ENCODE results near the gene NUDT8. TPM values are rescaled to one million over a fixed set of nuclear protein-coding genes. Genes with fewer than 3 reads are reported as not detected.

NUDT8 gene
- total RNA-seq, 3 donors from 2014 or later, result 9.7 to 15.1 (median 12.0) TPM

DNA sequence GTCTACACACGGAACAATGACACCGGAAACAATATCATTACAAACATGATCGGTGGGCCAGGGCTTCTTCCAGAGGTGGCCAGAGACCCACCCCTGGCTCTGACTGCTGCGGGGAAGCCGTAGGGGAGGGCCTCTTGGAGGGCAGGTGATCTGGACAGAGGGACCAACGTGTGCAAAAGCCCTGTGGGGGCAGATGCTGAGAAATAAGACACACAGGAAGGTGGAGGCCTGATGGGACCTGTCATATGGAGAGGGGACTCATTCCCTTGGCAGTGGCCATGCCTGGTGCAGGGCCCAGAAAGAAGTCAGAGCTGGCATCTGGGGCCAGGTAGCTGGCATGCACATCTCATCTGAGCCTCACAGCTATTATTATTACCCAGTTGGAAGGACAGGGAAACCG is 43.6 kb upstream of the NUDT8 start:
- H3K27ac ChIP-seq, result no peak overlapping the region
- no peak for DNase-seq (ENCODE audit: low spot score in 2 of 2)
- no peaks in the 10 kb centered on the region for H3K36me3 ChIP-seq
- H3K4me1 ChIP-seq, result peaks cover 0 to 4% of the 10 kb centered on the region in 2 donors
- H3K4me3 ChIP-seq, result peak overlapping the region in 2 of 3 donors; percentile 30 to 55
- H3K9me3 ChIP-seq, result no peaks in the 10 kb centered on the region
- no peak for TF ChIP-seq POLR2AphosphoS5 (IDR thresholded peaks at IDR 0.05)
- TF ChIP-seq, protein P1, sequence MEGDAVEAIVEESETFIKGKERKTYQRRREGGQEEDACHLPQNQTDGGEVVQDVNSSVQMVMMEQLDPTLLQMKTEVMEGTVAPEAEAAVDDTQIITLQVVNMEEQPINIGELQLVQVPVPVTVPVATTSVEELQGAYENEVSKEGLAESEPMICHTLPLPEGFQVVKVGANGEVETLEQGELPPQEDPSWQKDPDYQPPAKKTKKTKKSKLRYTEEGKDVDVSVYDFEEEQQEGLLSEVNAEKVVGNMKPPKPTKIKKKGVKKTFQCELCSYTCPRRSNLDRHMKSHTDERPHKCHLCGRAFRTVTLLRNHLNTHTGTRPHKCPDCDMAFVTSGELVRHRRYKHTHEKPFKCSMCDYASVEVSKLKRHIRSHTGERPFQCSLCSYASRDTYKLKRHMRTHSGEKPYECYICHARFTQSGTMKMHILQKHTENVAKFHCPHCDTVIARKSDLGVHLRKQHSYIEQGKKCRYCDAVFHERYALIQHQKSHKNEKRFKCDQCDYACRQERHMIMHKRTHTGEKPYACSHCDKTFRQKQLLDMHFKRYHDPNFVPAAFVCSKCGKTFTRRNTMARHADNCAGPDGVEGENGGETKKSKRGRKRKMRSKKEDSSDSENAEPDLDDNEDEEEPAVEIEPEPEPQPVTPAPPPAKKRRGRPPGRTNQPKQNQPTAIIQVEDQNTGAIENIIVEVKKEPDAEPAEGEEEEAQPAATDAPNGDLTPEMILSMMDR (IDR thresholded peaks at IDR 0.05), result no peak
- no peak for TF ChIP-seq POLR2A (IDR thresholded peaks at IDR 0.05)
- intact Hi-C loops (cut with DNase I; ENCODE audit: low total_unique reads), result no loop called here
- H3K27me3 ChIP-seq, result peaks cover 0 to 5% of the 10 kb centered on the region in 2 donors

DNA sequence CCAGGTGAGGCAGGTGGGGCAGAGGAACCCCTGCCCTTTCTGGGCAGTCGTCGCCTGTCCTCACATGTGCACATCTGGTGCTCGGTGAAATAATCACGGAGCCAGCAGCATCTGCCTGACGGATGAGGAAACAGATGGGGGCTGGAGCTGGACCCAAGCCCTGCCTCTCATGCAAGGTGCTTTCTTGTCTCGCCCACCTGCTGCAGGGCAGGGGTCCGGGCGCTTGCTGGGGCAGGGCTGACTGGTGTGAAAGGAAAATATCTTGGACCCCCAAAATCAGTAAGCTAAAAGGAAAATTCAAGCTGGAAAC is 41.4 kb upstream of the NUDT8 start:
- H3K27me3 ChIP-seq, result peaks cover 0 to 5% of the 10 kb centered on the region in 2 donors
- H3K36me3 ChIP-seq, result no peaks in the 10 kb centered on the region
- H3K27ac ChIP-seq, result no peak overlapping the region
- no peak for DNase-seq (ENCODE audit: low spot score in 2 of 2)
- no peak overlapping the region for H3K4me3 ChIP-seq
- intact Hi-C loops (cut with DNase I; ENCODE audit: low total_unique reads), result no loop called here
- no peaks in the 10 kb centered on the region for H3K9me3 ChIP-seq
- TF ChIP-seq, protein P1 (IDR thresholded peaks at IDR 0.05), result no peak
- TF ChIP-seq POLR2AphosphoS5 (IDR thresholded peaks at IDR 0.05), result no peak
- TF ChIP-seq POLR2A (IDR thresholded peaks at IDR 0.05), result no peak
- H3K4me1 ChIP-seq, result peaks cover 0 to 4% of the 10 kb centered on the region in 2 donors

DNA sequence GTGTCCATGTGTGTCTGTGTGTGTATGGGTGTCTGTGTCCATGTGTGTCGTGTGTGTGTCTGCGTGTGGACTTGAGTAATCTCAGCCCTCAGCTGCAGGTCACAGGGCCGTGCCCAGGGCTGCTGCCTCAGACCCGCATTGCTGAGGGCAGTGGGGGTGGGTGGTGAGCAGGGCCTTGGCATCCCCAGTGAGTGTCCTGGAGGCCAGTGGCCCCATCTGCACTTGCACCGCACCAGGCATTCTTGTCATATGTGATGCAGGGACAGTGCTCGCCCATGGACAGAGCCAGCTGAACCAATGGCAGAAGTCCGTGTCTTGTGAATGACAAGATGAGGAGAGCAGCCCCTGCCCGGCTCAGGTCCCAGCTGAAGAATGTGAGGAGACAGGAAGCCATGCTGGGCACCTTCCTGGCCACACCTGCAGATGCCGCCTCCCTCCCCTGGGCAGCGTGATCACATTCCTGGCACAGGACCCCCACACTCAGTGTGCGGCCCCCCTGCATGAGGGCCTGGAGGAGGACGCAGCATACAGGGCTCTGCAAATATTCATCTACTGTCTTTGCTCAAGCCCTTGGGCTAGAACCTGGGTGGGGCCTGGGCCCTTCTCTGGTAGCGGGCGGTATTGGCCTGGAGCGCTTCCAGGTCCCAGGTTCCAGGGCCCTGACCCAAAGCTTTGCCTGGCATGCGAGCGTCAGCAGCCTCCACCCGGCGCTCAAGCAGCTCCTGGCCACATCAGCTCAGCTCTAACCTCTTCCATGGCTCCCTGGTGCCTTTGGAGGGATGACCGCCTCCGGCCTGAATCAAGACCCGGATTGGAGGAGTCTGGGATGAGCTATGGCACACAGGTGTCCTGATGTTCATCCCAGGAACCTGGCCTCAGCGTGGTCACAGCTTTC is 40.8 kb upstream of the NUDT8 start:
- H3K4me3 ChIP-seq, result no peak overlapping the region
- intact Hi-C loops (cut with DNase I; ENCODE audit: low total_unique reads), result no loop called here
- no peaks in the 10 kb centered on the region for H3K9me3 ChIP-seq
- peaks cover 0 to 5% of the 10 kb centered on the region in 2 donors for H3K27me3 ChIP-seq
- no peak for DNase-seq (ENCODE audit: low spot score in 2 of 2)
- H3K36me3 ChIP-seq, result no peaks in the 10 kb centered on the region
- H3K4me1 ChIP-seq, result peaks cover 0 to 4% of the 10 kb centered on the region in 2 donors
- no peak for TF ChIP-seq POLR2A (IDR thresholded peaks at IDR 0.05)
- no peak for TF ChIP-seq POLR2AphosphoS5 (IDR thresholded peaks at IDR 0.05)
- no peak overlapping the region for H3K27ac ChIP-seq

DNA sequence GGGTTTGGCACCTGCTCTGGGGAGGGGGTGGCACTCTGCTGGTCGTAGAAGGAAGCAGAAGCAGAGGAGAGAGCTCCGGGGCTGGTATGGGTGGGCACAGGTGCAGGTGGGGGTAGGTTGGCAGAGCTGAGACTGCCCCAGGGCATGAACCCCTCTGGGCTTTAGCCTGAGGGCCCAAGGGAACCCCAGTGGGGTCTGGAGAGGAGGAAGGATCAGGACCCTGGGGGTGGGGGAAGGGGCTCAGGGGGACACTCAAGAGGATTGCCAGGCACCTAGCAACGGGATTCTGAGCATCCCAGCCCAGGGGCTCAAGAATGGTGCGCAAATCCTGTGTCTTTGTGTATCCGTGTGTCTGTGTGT is 38.4 kb upstream of the NUDT8 start:
- Histone ChIP-seq H3K4me1 (no peaks in the 10 kb centered on the region), H3K36me3 (no peaks in the 10 kb centered on the region), H3K4me3 (no peak overlapping the region), H3K27ac (no peak overlapping the region), H3K9me3 (no peaks in the 10 kb centered on the region), H3K27me3 (no peaks in the 10 kb centered on the region)
- TF ChIP-seq POLR2AphosphoS5 (IDR thresholded peaks at IDR 0.05) (no peak), POLR2A (IDR thresholded peaks at IDR 0.05) (no peak)
- TF ChIP-seq, protein P1 (IDR thresholded peaks at IDR 0.05), result no peak
- intact Hi-C loops (cut with DNase I; ENCODE audit: low total_unique reads), result no loop called here
- DNase-seq (ENCODE audit: low spot score in 2 of 2), result no peak

DNA sequence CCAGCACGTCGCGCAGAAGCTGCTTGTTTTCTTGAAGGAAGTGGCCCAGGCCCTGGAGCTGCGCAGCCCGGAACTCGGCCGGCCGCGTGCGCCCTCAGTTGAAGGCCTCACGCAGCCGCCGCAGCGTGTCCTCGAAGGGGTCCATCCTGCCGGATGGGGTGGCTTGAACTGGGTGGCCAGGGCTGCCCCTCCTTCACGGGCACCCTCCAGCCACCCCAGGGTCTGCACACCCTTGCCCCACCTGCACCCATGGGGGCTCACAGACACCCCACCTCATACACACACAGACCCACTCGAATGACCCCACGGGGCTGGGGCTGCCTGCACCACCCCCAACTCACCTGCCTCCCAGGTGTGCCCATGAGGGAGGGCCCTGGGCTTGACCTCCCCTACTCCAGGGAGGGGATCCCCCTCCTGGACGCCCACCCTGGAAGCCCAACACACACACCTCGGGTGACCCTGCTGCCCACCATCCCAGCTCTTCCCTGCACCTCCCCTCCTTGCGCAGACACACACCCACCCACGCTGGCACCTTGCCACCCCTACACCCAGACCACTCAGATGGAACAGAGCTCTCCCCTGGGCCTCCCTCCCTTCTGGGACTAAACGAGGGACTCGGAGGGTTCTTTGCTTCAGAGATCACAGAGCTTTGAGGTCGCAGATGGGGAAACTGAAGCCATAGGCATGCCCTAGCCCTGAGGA is 37.9 kb upstream of the NUDT8 start:
- H3K4me1 ChIP-seq, result no peaks in the 10 kb centered on the region
- H3K36me3 ChIP-seq, result no peaks in the 10 kb centered on the region
- intact Hi-C loops (cut with DNase I; ENCODE audit: low total_unique reads), result no loop called here
- no peaks in the 10 kb centered on the region for H3K9me3 ChIP-seq
- H3K27ac ChIP-seq, result no peak overlapping the region
- TF ChIP-seq, protein P1 (IDR thresholded peaks at IDR 0.05), result no peak
- TF ChIP-seq POLR2A (IDR thresholded peaks at IDR 0.05), result no peak
- TF ChIP-seq POLR2AphosphoS5 (IDR thresholded peaks at IDR 0.05), result no peak
- DNase-seq (ENCODE audit: low spot score in 2 of 2), result no peak
- no peaks in the 10 kb centered on the region for H3K27me3 ChIP-seq
- H3K4me3 ChIP-seq, result no peak overlapping the region

Data from breast epithelium (tissue), 4 donors.